Thymus (tissue), 11 donors: ENCODE measurements around the gene OR52E8. TPM values are rescaled to one million over a fixed set of nuclear protein-coding genes. Genes with fewer than 3 reads are reported as not detected.

ENCODE experiments used
- DNase-seq, 9 donors: peaks; one replicate each; pipeline ENCODE4 v3.0.0-alpha.2; 2013; ENCODE audit warnings: low spot score in 9 of 9, low read depth in 6 of 9, missing footprints in 1 of 9
- H3K27ac ChIP-seq, 2 donors: one replicate each; pipeline ENCODE4 v1.5.1; 2013; ENCODE audit warnings: control low read depth in 1 of 2, low read depth in 1 of 2, low read length in 1 of 2, mild to moderate bottlenecking in 1 of 2, moderate library complexity in 1 of 2
- H3K27me3 ChIP-seq, 2 donors: one replicate each; pipeline ENCODE4 v1.5.1; 2013; ENCODE audit warnings: low read length in 1 of 2; ENCODE audit not compliant: control insufficient read depth in 2 of 2, insufficient read depth in 1 of 2
- H3K36me3 ChIP-seq, 2 donors: one replicate each; pipeline ENCODE4 v1.5.1; 2013; ENCODE audit warnings: low read length in 1 of 2, mild to moderate bottlenecking in 1 of 2, moderate library complexity in 1 of 2; ENCODE audit not compliant: control insufficient read depth in 2 of 2, insufficient read depth in 2 of 2
- H3K4me1 ChIP-seq, 2 donors: one replicate each; pipeline ENCODE4 v1.5.1; 2013; ENCODE audit warnings: low read length in 2 of 2; ENCODE audit not compliant: control insufficient read depth in 2 of 2, insufficient read depth in 2 of 2
- H3K4me3 ChIP-seq, 2 donors: one replicate each; pipeline ENCODE4 v1.5.1; 2013; ENCODE audit warnings: low read length in 2 of 2, control low read depth in 1 of 2, mild to moderate bottlenecking in 1 of 2
- H3K9me3 ChIP-seq, 2 donors: one replicate each; pipeline ENCODE4 v1.5.1; 2013; ENCODE audit warnings: low read length in 1 of 2, mild to moderate bottlenecking in 1 of 2; ENCODE audit not compliant: control insufficient read depth in 2 of 2, insufficient read depth in 1 of 2
- WGBS: extraction: QIAGEN DNeasy Blood & Tissue Kit; methylation state at CpG from one replicate; pipeline ENCODE4 v1.1.7; 2013; 5-methylcytosine and 5-hydroxymethylcytosine counted together
- polyA plus RNA-seq: library from polyadenylated mRNA; stranded (reverse); fragments of 200-250 nt; gene quantifications from one replicate; pipeline ENCODE4 v1.2.3, GENCODE V29; 2013
- total RNA-seq: library from RNA; stranded (reverse); fragments of 120-200 nt; gene quantifications from one replicate; pipeline ENCODE4 v1.2.4, GENCODE V29; 2013
- donor health status: healthy.

Gene OR52E8
- total and polyA plus RNA-seq, 2 donors = not detected

DNA sequence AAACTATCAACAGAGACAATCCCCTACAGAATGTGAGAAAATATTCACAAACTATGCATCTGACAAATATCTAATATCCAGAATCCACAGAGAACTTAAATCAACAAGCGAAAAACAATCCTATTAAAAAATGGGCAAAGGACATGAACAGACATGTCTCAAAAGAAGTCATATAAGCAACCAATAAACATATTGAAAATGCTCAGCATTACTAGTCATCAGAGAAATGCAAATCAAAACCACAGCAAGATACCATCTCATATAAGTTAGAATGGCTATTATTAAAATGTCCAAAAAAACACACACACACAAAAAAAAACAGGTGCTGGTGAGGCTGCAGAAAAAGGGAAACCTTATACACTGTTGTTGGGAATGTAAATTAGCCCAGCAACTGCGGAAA is 8.3 kb upstream of the OR52E8 start:
- no peak for DNase-seq
- no peak overlapping the region for H3K27ac ChIP-seq
- no peaks in the 10 kb centered on the region for H3K9me3 ChIP-seq
- H3K4me1 ChIP-seq = no peaks in the 10 kb centered on the region
- no peak overlapping the region for H3K4me3 ChIP-seq
- no peaks in the 10 kb centered on the region for H3K36me3 ChIP-seq
- 95% methylated on average over 2 of the region's 2 CpGs for WGBS
- H3K27me3 ChIP-seq = no peaks in the 10 kb centered on the region

DNA sequence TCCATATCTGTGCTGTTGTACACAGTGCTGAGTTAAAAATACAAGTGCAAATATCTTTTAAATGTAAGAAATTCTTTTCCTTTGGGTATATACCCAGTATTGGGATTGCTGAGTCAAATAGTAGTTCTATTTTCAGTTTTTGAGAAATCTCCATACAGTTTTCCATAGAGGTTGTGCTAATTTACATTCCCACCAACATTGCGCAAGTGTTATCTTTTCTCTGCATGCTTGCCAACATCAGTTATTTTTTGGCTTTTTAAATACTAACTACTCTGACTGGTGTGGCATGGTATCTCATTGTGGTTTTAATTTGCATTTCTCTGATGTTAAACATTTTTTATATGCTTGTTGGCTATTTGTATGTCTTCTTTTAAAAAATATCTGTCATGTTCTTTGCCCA is 6.5 kb downstream of the OR52E8 start:
- Histone ChIP-seq H3K4me3 (no peak overlapping the region), H3K4me1 (no peaks in the 10 kb centered on the region), H3K9me3 (no peaks in the 10 kb centered on the region), H3K27ac (no peak overlapping the region), H3K27me3 (no peaks in the 10 kb centered on the region), H3K36me3 (no peaks in the 10 kb centered on the region)
- WGBS = 98% methylated on average over 1 of the region's 1 CpG
- no peak for DNase-seq

DNA sequence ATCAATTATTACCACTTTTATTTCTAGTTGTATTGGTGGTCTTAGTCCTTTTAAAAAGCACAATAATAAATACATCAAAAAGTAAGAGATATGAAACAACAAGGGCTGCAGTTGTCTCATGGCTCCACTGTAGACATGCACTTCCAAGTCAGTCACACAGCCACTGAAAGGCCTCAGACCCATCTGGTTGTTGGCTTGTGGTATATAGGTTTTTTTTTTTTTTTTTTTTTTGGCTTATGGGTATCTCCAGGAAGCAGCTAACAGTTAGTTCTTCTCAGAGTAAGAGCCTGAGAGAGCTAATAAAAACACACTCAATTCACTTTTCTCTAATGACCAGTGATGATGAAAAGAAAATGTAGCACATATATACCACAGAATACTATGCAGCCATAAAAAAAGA is 9.8 kb downstream of the OR52E8 start:
- Histone ChIP-seq H3K4me1 (no peaks in the 10 kb centered on the region), H3K27ac (no peak overlapping the region), H3K9me3 (no peaks in the 10 kb centered on the region), H3K36me3 (no peaks in the 10 kb centered on the region), H3K27me3 (no peaks in the 10 kb centered on the region), H3K4me3 (no peak overlapping the region)
- DNase-seq = no peak

DNA sequence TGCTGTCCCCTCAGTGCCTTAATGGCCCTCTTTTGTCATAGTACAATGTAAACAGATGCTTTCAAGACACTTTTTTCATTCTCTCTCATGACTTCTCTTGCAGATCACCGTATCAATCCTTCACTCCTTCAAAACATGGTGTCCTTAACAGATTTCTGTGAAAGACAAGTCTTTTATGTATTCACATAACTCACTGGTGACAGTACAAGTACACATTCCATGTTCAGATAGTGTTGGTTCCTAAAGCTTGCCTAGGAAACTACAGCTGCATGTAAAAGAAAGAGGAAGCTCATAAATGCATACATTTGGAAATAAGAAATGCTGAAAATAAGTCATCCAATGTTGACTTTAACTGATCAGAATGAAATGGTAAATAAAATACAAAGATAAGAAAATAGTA is 10.8 kb downstream of the OR52E8 start:
- Histone ChIP-seq H3K4me3 (no peak overlapping the region), H3K27ac (no peak overlapping the region), H3K36me3 (no peaks in the 10 kb centered on the region), H3K9me3 (no peaks in the 10 kb centered on the region), H3K4me1 (no peaks in the 10 kb centered on the region), H3K27me3 (no peaks in the 10 kb centered on the region)
- 22% methylated on average over 1 of the region's 1 CpG for WGBS
- no peak for DNase-seq

DNA sequence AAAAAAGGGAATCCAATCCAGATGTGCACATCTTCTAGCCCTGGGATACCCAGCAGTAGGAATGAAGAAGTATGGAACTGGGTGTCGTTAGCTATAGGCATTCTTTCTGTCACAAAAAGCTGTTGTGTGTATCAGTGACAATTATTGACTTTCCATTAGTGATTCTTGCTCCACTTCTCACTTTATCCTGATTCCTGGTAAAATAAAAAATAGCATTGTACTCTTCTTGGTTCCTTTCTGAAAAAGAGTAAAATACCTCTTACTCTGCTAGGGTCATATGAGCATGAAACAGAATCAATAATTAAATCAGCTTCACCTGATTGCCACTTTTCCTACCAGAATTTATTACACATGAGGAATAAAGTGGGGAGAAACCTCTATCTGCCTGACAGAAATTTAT is 15.7 kb downstream of the OR52E8 start, which contains the start of gene OR52E6:
Gene OR52E6 (minus strand): TSS at position 101 of the 400 bp plus-strand sequence. CDS start 0 bp downstream, at position 101.
- Histone ChIP-seq H3K4me1 (no peaks in the 10 kb centered on the region), H3K4me3 (no peak within 1 kb of the TSS), H3K36me3 (no peaks in the 10 kb centered on the region), H3K9me3 (no peaks in the 10 kb centered on the region), H3K27ac (no peak within 1 kb of the TSS), H3K27me3 (no peaks in the 10 kb centered on the region)
- no peak for DNase-seq
- 91% methylated on average over 1 of the region's 1 CpG for WGBS

DNA sequence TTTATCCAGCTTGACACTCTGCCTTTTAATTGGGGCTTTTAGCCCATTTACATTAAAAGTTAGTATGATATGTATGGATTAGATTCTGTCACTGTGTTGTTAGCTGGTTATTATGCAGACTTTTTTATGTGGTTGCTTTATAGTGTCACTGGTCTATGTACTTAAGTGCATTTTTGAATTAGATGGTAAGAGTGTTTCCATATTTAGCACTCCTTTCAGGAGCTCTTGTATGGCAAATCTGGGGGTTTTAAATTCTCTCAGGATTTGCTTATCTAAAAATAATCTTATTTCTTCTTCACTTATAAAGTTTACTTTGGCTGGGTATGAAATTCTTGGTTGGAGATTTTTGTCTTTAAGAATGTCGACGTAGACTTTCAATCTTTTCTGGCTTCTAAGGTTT is 19.8 kb downstream of the OR52E8 start:
- Histone ChIP-seq H3K27ac (no peak overlapping the region), H3K9me3 (no peaks in the 10 kb centered on the region), H3K4me3 (no peak overlapping the region), H3K27me3 (no peaks in the 10 kb centered on the region), H3K4me1 (no peaks in the 10 kb centered on the region), H3K36me3 (no peaks in the 10 kb centered on the region)
- DNase-seq = no peak
- WGBS = 96% methylated on average over 2 of the region's 2 CpGs

DNA sequence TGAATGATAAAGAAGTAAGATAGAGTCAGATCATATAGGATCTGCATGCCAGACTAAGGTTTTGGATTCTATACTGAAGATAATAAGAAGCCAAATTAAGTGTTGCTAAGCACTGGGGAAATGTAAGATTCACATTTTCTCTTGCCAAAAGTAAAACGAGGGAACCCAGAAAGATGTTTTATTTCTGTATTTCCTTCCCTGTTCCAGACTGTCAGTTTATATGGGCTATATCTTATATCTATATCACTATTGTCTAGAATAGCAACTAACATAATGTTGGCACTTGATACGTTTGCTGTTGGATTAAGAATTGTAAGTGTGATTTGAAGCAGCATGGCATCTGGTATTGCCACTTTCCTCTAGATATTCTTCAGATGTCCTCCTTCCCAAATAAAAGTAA is 24.0 kb downstream of the OR52E8 start:
- Histone ChIP-seq H3K9me3 (no peaks in the 10 kb centered on the region), H3K4me1 (no peaks in the 10 kb centered on the region), H3K27ac (no peak overlapping the region), H3K4me3 (no peak overlapping the region), H3K27me3 (no peaks in the 10 kb centered on the region), H3K36me3 (no peaks in the 10 kb centered on the region)
- no peak for DNase-seq
- 58% methylated on average over 2 of the region's 2 CpGs for WGBS

DNA sequence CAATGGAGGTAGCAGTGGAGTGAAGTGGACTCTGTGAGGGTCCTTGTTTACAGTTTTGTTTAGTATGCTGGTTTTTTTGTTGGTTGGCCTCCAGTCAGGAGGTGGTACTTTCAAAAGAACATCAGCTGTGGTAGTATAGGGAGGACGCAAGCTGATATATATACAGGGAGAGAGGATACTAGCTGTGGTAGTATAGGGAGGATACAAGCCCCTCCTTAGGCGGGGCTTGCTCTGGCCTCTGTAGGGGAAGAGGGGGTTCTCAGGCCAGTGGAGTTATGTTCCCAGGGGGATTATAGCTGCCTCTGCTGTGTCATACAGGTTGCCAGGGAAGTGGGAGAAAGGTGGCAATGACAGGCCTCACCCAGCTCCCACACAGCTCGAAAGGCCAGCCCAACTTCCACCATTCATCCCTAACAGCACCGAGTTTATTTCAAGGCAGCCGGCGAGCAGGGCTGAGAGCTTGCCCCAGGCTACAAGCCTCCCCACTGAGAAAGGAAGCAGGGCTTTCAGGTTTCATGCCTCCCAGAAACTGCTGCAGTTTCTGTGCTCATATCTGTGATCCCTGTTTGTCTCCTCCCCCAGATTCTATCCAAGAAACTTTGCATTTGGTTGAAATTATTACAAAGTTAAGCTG is 26.2 kb downstream of the OR52E8 start:
- DNase-seq = no peak
- WGBS = 94% methylated on average over 6 of the region's 6 CpGs
- Histone ChIP-seq H3K4me3 (no peak overlapping the region), H3K27me3 (no peaks in the 10 kb centered on the region), H3K27ac (no peak overlapping the region), H3K9me3 (no peaks in the 10 kb centered on the region), H3K36me3 (no peaks in the 10 kb centered on the region), H3K4me1 (no peaks in the 10 kb centered on the region)

DNA sequence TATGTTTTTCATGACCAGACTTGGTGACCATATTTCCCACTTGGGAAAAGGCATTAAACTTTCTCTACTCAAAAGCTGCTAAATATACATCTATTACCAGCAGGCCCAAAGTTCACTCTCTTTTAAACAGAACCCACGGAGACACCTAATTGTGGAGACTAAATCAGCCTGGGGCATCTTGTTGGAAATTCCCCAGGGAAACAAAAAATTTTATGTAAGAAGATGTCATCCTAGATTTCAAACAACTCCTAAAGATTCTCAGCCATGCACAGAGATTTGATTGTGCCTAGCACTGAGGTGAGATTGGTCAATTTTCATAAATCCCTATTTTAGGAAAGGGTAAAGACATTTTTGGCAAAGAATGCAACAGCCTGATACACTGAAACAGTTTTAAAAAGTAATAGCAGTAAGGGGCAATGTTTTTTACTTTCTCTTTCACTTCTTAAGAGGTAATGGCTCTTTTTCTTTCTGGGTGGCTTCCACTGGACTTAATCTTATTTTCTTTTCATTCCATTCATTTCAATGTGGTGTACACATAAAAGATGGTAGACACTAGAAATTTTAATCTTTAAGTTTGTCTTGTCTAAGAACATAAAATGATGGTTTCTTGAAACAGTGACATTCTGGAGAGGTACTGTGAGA is 39.1 kb downstream of the OR52E8 start:
- 41% methylated on average over 1 of the region's 1 CpG for WGBS
- no peak overlapping the region for H3K4me3 ChIP-seq

More for the DNA sequence above, 39.1 kb downstream of the OR52E8 start:
- no peak overlapping the region for H3K27ac ChIP-seq
- no peaks in the 10 kb centered on the region for H3K9me3 ChIP-seq
- no peaks in the 10 kb centered on the region for H3K36me3 ChIP-seq
- peak in 2 of 9 donors; percentile 0 to 8 for DNase-seq
- no peaks in the 10 kb centered on the region for H3K27me3 ChIP-seq
- H3K4me1 ChIP-seq = no peaks in the 10 kb centered on the region
